ENCODE measurements around the gene TFF1. TPM values are rescaled to one million over a fixed set of nuclear protein-coding genes. Genes with fewer than 3 reads are reported as not detected.

TFF1 gene
- total and polyA plus RNA-seq, 2 of the 4 experiments (the other 2 are of a cell fraction): not detected

DNA sequence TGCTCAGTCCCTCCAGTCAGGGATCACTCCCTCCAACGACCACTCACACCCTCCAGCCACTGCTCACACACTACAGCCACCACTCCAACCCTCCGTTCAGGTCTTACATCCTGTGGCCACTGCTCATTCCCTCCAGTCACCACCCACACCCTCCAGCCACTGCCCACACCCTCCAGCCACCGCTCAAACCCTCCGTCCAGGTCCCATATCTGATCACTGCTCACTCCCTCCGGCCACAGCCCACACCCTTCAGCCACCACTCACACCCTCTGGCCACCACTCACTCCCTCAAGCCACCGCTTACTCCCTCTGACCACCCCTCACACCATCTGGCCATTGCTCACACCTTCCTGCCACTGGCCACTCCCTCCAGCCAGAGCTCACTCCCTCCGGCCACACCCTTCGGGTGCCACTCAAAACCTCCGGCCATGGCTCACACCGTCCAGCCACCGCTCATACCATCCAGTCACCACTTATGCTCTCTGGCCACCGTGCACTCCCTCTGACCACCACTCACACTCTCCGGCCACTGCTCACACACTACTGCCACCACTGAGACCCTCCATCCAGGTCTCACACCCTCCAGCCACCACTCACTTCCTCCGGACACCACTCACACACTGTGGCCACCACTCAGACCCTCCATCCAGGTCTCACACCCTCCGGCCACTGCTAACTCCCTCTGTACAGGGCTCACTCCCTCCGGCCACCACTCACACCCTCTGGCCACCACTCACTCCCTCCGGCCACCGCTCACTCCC is 4.7 kb upstream of the TFF1 start:
- Histone ChIP-seq H2AFZ (replicated peaks; ENCODE audit: low read length, poor library complexity) (no peak overlapping the region), H4K8ac (ENCODE audit: low read depth in 2 of 2, low read length in 2 of 2) (no peak overlapping the region), H3K27me3 (ENCODE audit: control insufficient read depth, insufficient read depth, low read length) (peaks cover 17% of the 10 kb centered on the region; the same call in 1 of the 2 replicates), H2BK20ac (ENCODE audit: low read depth, low read length) (no peak overlapping the region), H3K14ac (replicated peaks; ENCODE audit: low read depth, low read length) (no peak overlapping the region), H2BK5ac (ENCODE audit: low read depth, low read length, poor library complexity, severe bottlenecking) (no peak overlapping the region), H4K91ac (ENCODE audit: insufficient read depth, low read depth, low read length) (no peak overlapping the region), H3K56ac (ENCODE audit: extremely low read depth, insufficient read depth, low read length) (no peak overlapping the region), H3K27ac (ENCODE audit: insufficient read depth, low read length) (no peak overlapping the region), H4K5ac (ENCODE audit: low read depth, low read length) (no peak overlapping the region), H3K23ac (ENCODE audit: low read depth, low read length) (no peak overlapping the region), H3K4me2 (ENCODE audit: low read depth, low read length) (no peak overlapping the region), H3K36me3 (ENCODE audit: control insufficient read depth, insufficient read depth, low read length) (no peaks in the 10 kb centered on the region), H3K9me1 (ENCODE audit: insufficient read depth, low read length) (no peaks in the 10 kb centered on the region), H3K4me1 (ENCODE audit: control insufficient read depth, insufficient read depth, low read length) (no peaks in the 10 kb centered on the region), H2BK15ac (ENCODE audit: low read depth, low read length) (no peak overlapping the region), H2AK9ac (replicated peaks; ENCODE audit: low read depth, low read length, poor library complexity) (no peak overlapping the region), H3K9ac (ENCODE audit: low read depth, low read length) (no peak overlapping the region), H2AK5ac (ENCODE audit: low read depth, low read length) (no peak overlapping the region), H2BK120ac (ENCODE audit: low read depth, low read length) (no peak overlapping the region), H3K4ac (ENCODE audit: low read depth, low read length) (no peak overlapping the region), H4K20me1 (ENCODE audit: insufficient read depth, low read length) (no peaks in the 10 kb centered on the region), H3K9me3 (ENCODE audit: control insufficient read depth, insufficient read depth, low read length) (no peaks in the 10 kb centered on the region), H3K4me3 (ENCODE audit: insufficient read depth, low read depth, low read length) (no peak overlapping the region), H3K79me1 (ENCODE audit: low read depth in 1 of 2, low read length in 2 of 2) (no peaks in the 10 kb centered on the region), H3K18ac (ENCODE audit: low read depth, low read length) (no peak overlapping the region)
- dilution Hi-C loops (cut with HindIII; ENCODE audit: low sequenced_read_pairs, unreplicated experiment) (no loop called here), in situ Hi-C loops (cut with MboI; ENCODE audit: low sequenced_read_pairs) (no loop called here), intact Hi-C loops (cut with micrococcal nuclease) (no loop called here)
- ChIA-PET POLR2A (ENCODE audit: unreplicated experiment) (no interaction called here), CTCF (no interaction called here)
- BruUV-seq (replicated peaks): no TSS peak
- ATAC-seq (ENCODE audit: low read depth) (no peak), DNase-seq (no peak)
- TF ChIP-seq, protein P1, sequence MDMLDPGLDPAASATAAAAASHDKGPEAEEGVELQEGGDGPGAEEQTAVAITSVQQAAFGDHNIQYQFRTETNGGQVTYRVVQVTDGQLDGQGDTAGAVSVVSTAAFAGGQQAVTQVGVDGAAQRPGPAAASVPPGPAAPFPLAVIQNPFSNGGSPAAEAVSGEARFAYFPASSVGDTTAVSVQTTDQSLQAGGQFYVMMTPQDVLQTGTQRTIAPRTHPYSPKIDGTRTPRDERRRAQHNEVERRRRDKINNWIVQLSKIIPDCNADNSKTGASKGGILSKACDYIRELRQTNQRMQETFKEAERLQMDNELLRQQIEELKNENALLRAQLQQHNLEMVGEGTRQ (IDR thresholded peaks at IDR 0.05; ENCODE audit: low read depth, low read length): no peak
- no peak for TF ChIP-seq CHD1 (IDR thresholded peaks at IDR 0.05; ENCODE audit: low read depth, low read length)
- no peak for TF ChIP-seq BHLHE40 (IDR thresholded peaks at IDR 0.05; ENCODE audit: low read depth, low read length)
- no peak for TF ChIP-seq CEBPB (IDR thresholded peaks at IDR 0.05; ENCODE audit: low read depth, low read length)
- no peak for TF ChIP-seq MXI1 (IDR thresholded peaks at IDR 0.05; ENCODE audit: borderline replicate concordance, low read depth, low read length)
- no peak for TF ChIP-seq CTCF (conservative IDR thresholded peaks at IDR 0.05; ENCODE audit: low read depth, low read length)
- TF ChIP-seq, protein P2, sequence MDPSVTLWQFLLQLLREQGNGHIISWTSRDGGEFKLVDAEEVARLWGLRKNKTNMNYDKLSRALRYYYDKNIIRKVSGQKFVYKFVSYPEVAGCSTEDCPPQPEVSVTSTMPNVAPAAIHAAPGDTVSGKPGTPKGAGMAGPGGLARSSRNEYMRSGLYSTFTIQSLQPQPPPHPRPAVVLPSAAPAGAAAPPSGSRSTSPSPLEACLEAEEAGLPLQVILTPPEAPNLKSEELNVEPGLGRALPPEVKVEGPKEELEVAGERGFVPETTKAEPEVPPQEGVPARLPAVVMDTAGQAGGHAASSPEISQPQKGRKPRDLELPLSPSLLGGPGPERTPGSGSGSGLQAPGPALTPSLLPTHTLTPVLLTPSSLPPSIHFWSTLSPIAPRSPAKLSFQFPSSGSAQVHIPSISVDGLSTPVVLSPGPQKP (IDR thresholded peaks at IDR 0.05; ENCODE audit: borderline replicate concordance, low read depth, low read length): no peak
- WGBS, 2 experiments (ENCODE audit: extremely low coverage in 2 of 2, insufficient read length in 1 of 2): 53% methylated on average over 14 of the region's 18 CpGs; no CpG with 5 or more reads in 1 of the 2 experiments
